GM20431 (cell line): ENCODE measurements around the gene CERS1.

Experiments
- in situ Hi-C: fragments of 300-500 bp; cut with MseI, MboI; formaldehyde crosslinking; loops from one replicate; pipeline ENCODE4 v1.15.0; 2020; ENCODE audit warnings: low sequenced_read_pairs; ENCODE audit not compliant: unreplicated experiment

The CERS1 gene

GRCh38 chr19:18878858-18879578, 16.9 kb downstream of the CERS1 start:
- in situ Hi-C loops = no loop called here

- in situ Hi-C loops = no loop called here
Measured at GRCh38 chr19:18878058-18878797, 17.7 kb downstream of the CERS1 start.

- in situ Hi-C loops = no loop called here
Measured at GRCh38 chr19:18876865-18877264, 19.1 kb downstream of the CERS1 start.

- in situ Hi-C loops = no loop called here
Measured at GRCh38 chr19:18875726-18876125, 20.2 kb downstream of the CERS1 start.

- in situ Hi-C loops = no loop called here
Measured at GRCh38 chr19:18871543-18871942, 24.4 kb downstream of the CERS1 start.

GRCh38 chr19:18870531-18871172, 25.3 kb downstream of the CERS1 start:
- in situ Hi-C loops = no loop called here

GRCh38 chr19:18869781-18870530, 26.0 kb downstream of the CERS1 start:
- in situ Hi-C loops = no loop called here

- in situ Hi-C loops = no loop called here
Measured at GRCh38 chr19:18869023-18869618, 26.8 kb downstream of the CERS1 start.

- in situ Hi-C loops = no loop called here
Measured at GRCh38 chr19:18868380-18869022, 27.5 kb downstream of the CERS1 start.

- in situ Hi-C loops = no loop called here
Measured at GRCh38 chr19:18867751-18868150, 28.2 kb downstream of the CERS1 start.

GRCh38 chr19:18867199-18867598, 28.8 kb downstream of the CERS1 start:
- in situ Hi-C loops = no loop called here

- in situ Hi-C loops = no loop called here
Measured at GRCh38 chr19:18866800-18867123, 29.2 kb downstream of the CERS1 start.

GRCh38 chr19:18865973-18866799, 29.8 kb downstream of the CERS1 start:
- in situ Hi-C loops = no loop called here

GRCh38 chr19:18865106-18865972, 30.6 kb downstream of the CERS1 start:
- in situ Hi-C loops = no loop called here

- in situ Hi-C loops = no loop called here
Measured at GRCh38 chr19:18863843-18864362, 32.1 kb downstream of the CERS1 start.

- in situ Hi-C loops = no loop called here
Measured at GRCh38 chr19:18862976-18863842, 32.7 kb downstream of the CERS1 start.

- in situ Hi-C loops = no loop called here
Measured at GRCh38 chr19:18861917-18862316, 34.0 kb downstream of the CERS1 start.
